ENCODE measurements around the gene FRAS1.
"Not testable (repeated sequence)": the region's sequence is repeated elsewhere in the genome, so short reads cannot be mapped to it uniquely, and the experiment has no call there.

Gene FRAS1

GRCh38 chr4:78057135-78057599 is at the start of gene FRAS1:
Gene FRAS1, plus strand, starts transcription at chr4:78057323. Its CDS starts 687 bp downstream, at chr4:78058010.
- no peak for DNase-seq (ENCODE audit: low read depth)

DNA sequence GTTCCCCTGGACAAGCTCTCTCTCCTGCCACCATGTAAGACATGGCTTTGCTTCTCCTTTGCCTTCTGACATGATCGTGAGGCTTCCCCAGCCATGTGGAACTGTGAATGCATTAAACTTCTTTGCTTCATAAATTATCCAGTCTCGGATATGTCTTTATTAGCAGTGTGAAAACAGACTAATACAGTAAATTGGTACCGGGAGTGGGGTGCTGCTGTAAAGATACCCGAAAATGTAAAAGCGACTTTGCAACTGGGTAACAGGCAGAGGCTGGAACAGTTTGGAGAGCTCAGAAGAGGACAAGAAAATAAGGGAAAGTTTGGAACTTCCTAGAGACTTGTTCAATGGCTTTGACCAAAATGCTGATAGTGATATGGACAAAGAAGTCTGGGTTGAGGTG is 46.1 kb upstream of the FRAS1 start:
- DNase-seq (ENCODE audit: low read depth): not testable (repeated sequence)

DNA sequence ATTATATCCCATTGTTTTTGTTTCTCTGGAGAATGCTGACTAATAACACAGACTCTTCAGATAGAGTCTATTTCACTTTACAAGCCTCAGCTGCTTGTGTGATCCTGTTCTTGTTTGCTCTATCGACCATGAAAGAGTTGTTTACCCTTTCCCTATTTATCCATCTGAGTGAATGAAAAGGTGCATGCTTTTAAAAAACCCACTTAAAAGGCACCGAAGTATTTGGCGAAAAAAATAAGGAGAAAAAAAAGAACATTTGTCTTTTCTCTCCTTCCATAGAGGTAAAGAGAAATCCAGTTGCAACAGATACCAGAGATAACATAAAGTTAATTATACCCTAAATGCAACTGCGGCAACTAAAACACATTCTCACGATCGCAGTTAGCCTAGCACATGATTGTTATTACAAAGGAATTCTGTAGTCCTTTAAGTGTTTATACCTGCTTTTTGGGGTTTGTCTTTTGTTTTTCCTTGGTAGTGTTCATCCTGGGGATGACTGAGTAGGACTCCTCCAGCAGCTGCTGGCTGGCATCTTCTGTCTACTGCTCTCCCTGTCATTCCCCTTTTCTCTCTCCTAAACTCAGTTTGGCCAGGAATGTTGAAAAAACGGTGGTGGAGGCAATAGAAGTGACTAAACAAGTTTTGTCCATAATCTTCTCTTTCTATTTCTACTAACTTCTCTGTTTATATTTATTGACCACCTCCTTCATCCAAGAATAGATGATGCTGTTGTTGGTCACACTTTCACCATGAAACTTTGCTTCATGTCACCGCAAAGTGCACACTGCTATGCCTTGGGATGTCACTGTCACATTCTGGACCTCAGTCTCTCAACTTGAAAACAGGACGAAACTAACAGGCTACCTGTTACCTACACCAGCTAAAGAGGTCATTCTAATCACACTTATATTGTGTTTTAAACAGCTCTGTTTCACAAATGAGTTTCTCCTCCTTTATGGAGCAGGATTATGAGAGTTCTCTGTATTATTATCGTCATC is 41.9 kb upstream of the FRAS1 start:
- no peak for DNase-seq (ENCODE audit: low read depth)

GRCh38 chr4:78018271-78019049 is 38.7 kb upstream of the FRAS1 start:
- DNase-seq (ENCODE audit: low read depth): no peak

DNA sequence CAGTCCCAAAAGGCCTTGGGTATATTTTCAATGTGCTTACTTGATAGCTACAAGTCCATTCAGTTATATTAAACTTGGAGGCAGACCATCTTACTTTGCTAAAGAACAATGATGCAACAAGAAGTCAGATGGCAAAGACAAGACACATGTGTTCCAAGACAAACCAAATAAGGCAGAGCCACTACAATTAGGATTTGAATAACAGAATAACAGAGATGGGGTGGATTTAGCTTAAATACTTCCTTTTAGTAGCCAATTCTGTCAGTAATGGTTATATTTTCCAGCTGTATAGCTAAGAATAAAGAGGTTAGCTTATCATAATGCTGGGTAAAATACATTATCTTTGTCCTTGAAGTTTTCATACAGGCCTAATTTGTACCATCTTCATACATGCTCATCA is 37.7 kb upstream of the FRAS1 start:
- DNase-seq (ENCODE audit: low read depth): no peak

DNA sequence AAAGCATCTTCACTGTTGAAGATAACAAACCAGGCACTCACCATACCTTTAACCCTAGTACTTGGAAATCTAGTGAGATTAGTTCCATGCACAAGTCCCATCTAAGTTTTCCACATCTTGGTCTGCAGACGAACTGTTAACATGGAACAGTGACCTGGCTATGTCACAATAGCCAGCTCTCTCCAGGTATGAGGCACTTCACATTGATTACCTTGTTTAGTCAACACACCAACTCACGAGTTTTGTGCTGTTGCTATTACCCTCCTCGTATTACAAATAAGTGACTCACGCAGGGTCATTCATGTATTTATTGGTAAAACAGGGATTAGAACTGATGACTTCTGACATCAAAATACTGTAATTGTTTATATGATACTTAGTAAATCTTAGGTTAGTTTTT is 36.4 kb upstream of the FRAS1 start:
- no peak for DNase-seq (ENCODE audit: low read depth)

GRCh38 chr4:78022517-78022916 is 34.6 kb upstream of the FRAS1 start:
- no peak for DNase-seq (ENCODE audit: low read depth)

- no peak for DNase-seq (ENCODE audit: low read depth)
Measured at GRCh38 chr4:78024085-78024484, 33.0 kb upstream of the FRAS1 start.

- no peak for DNase-seq (ENCODE audit: low read depth)
Measured at GRCh38 chr4:78024576-78025091, 32.5 kb upstream of the FRAS1 start.

DNA sequence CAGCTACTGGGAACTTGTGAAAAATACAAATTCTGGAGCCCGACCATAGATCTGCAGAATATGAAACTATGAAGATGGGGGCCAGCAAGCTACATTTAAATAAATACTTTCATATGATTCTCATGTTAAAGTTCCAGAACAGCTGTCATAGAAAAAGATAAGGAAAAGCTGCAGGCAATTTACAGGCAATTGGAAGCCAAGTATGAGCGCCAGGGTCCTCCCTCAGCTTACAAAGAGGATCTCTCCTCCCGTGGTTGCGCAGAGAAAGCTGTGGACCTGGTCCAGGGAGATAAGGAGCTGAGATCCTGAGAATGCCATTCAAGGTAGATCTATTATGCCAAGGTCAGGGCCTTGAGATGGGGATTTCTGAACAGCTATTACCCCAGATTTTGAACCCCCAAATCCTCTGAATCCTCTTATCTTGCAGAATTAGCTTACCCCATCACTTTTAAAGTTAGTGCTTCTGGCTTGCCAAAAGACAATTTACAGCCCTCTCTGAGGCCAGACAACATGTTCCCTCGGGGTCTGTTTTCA is 25.6 kb upstream of the FRAS1 start:
- no peak for DNase-seq (ENCODE audit: low read depth)

- no peak for DNase-seq (ENCODE audit: low read depth)
Measured at GRCh38 chr4:78032446-78032845, 24.7 kb upstream of the FRAS1 start.

DNA sequence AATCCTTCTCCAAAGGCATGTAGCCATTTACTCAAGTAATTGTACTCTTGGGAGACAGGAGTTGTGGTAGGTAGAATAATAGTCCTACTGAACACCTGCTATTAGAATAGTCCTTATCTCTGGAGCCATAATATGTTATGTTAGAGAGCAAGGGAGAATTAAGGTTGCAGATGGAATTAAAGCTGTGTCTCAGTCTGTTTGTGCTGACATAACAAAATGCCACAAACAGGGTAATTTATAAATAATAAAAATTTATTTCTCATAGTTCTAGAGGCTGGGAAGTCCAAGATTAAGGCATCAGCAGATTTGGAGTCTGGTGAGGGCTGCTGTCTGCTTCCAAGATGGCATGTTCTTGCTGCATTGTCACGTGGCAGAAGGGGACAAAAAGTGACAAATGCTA is 24.2 kb upstream of the FRAS1 start:
- no peak for DNase-seq (ENCODE audit: low read depth)

- DNase-seq (ENCODE audit: low read depth): no peak
Measured at GRCh38 chr4:78033861-78034260, 23.3 kb upstream of the FRAS1 start.

GRCh38 chr4:78038704-78039103 is 18.4 kb upstream of the FRAS1 start:
- DNase-seq (ENCODE audit: low read depth): no peak

- DNase-seq (ENCODE audit: low read depth): no peak
Measured at GRCh38 chr4:78039678-78040077, 17.4 kb upstream of the FRAS1 start.

DNA sequence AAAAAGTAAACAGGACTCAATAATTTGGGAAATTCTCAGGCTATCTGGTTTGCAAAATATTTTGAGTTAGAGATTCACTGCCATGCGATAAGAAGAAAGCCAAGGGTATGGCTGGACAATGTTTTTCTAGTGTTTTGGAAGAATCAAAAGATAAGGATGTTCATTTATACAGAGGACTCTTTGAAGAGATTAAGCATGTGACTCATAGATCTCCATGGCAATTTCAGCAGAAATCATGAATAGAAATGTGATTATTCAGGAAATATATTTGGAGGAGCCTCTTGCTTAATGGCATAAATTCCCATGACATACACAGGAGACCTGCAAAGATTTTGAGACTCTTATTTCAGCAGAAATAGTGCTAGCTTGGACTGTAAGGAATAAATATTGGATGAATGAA is 16.7 kb upstream of the FRAS1 start:
- DNase-seq (ENCODE audit: low read depth): no peak

DNA sequence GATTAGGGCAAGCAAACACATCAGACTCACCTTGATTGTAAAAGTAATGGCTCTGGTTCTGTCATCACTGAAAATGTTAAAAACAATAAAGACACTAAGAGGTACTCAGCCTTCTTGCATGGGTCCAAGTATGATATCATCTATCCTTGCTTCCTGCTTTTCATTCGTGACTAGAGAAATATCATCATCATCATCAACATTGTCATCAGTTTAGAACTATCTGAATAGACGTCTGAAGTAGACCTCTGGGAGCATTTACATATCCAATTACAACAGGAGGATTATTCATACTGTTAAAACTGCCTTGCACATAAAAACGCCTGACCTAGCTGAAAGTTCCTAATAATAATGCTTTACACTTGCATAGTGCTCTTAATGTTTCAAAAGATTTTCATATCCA is 9.8 kb upstream of the FRAS1 start:
- DNase-seq (ENCODE audit: low read depth): no peak

DNA sequence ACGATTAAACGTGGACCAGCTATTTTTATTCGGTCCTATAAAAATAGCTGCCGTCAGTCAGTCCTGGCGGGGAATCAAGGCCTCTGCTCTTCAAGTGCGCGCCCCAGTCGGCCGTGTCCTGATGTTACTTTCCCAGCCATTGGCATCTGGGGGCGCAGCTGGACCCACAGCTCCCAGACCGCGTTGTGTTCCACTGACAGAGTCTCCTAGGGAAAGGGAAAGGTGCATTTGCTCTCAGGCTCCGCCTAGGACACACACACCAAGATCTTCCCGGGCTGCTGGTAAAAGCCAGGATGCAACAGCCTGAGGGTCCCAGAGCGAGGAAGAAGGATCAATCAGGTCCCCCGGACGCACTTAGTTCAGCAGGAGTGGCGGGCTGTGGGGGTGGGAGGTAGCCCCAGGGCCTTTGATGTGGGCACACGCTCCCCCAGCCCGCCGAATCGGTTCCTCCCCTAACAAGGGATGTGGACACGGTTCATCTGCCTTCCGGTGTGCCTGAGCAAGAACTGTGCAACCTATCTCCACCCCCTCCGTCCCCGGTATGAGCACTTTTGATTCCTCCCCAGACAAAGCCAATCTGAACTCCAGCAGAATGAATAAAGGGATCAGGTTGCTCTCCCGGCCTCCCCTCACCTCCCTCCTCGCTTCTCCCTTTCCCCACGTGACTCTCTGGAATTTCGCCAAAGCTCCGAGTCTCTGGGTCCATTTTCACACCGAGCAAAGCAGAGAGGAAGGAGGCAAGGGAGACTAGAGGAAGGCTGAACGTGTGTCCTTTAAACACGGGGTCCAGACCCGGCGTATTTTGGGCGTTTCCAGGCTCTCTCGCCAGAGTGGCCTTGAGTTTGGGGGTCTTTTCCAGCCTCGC is 626 bp upstream of the FRAS1 start:
- no peak for DNase-seq (ENCODE audit: low read depth)

DNA sequence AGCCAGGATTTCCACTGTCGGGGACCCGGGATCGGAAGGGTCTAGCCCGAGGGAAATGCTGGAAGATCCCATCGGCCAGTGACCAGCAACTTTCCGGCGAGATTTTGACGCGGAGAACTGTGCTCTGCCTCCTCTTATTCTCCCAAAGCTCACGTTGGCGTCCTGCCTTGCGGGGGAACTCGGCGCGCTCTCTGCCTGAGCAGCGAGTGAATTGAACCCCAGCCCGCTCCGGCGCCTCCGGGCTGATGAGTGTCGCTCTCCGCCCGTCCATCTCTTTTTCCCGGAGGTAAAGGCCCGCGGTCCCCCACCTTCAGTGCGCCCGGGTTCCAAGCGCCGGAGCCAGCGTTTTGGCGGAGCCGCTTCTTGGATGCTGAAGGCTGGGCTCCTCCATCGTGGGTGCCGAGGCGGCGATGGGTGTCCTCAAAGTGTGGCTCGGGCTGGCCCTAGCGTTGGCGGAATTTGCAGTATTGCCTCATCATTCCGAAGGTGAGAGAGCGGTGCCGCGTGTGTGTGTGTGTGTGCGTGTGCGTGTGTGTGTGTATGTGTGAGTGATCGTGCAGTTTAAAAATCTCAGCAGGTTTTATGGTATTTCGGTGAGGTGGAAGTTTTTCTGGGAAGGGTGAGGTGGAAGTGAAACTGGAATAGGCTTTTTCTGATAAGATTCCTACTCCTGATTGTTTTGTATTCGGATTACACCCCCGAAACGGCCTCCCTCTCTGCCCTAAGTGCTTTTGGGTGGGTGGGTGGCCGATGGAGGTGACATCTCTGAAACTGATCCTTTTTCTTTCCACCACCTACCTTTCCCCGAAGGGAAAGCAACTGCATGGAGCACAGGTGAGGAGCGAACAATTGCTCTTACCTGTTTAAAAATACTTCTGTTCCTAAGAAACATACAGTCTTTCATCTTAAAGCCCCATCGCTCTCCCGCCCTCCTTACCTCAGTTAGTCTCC is 752 bp downstream of the FRAS1 start:
- no peak for DNase-seq (ENCODE audit: low read depth)
